ENCODE measurements around the gene FUZ. TPM values are rescaled to one million over a fixed set of nuclear protein-coding genes. Genes with fewer than 3 reads are reported as not detected.
A peak's percentile ranks its signal among the peaks of the same experiment; 100 is the strongest.

The FUZ gene
- total RNA-seq, 4 donors from 2014 or later: 20.1 to 40.1 (median 33.3) TPM

DNA sequence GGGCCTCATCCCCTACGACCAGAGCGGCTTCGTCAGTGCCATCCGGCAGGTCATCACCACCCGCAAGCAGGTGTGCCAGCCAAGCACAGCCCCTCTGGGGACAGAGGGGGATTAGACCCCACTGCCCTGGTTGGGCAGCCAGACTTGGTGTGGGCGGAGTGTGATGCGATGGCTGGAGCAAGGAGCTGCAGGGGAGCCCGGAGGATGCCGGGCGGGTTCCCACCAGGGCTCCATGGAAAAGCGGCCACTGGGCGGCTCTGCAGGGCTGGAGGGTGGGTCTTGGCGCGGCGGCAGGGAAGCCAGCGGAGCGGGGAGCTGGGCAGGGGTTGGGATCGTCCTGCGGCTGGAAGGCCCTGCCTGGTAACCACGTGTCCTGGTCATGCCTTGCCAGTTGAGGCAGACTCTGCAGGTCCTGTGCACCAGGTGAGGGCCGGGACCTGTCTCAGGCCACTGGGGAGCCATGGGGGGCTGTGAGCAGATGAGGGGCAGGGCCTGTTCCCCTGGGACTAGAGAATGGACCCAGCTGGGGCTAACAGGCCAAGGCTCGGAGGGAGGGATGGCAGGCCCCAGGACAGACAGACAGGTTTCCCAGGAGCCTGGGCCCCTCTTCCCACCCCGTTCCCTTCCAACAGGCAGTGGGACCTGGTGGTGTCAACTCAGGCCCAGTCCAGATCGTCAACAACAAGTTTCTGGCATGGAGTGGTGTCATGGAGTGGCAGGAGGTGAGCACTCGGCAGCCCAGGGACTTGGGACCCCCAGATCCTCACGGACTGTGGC, 44.2 kb upstream of the FUZ start:
- DNase-seq: no peak
- intact Hi-C loops (cut with DNase I): loop anchor here (5.0 kb wide), 1 partner anchor 50 kb away; no protein-coding TSS in a partner anchor
- H3K36me3 ChIP-seq: peaks cover 35 to 50% of the 10 kb centered on the region in 2 donors
- no peaks in the 10 kb centered on the region for H3K27me3 ChIP-seq
- 91 to 93% methylated on average over 19 to 20 of the region's 26 CpGs for WGBS, 2 donors
- no peaks in the 10 kb centered on the region for H3K9me3 ChIP-seq
- H3K4me3 ChIP-seq (replicated peaks in 1 of 3): no peak overlapping the region
- peaks cover 12 to 14% of the 10 kb centered on the region in 2 donors for H3K4me1 ChIP-seq
- no peak overlapping the region for H3K27ac ChIP-seq
- TF ChIP-seq, protein P1, sequence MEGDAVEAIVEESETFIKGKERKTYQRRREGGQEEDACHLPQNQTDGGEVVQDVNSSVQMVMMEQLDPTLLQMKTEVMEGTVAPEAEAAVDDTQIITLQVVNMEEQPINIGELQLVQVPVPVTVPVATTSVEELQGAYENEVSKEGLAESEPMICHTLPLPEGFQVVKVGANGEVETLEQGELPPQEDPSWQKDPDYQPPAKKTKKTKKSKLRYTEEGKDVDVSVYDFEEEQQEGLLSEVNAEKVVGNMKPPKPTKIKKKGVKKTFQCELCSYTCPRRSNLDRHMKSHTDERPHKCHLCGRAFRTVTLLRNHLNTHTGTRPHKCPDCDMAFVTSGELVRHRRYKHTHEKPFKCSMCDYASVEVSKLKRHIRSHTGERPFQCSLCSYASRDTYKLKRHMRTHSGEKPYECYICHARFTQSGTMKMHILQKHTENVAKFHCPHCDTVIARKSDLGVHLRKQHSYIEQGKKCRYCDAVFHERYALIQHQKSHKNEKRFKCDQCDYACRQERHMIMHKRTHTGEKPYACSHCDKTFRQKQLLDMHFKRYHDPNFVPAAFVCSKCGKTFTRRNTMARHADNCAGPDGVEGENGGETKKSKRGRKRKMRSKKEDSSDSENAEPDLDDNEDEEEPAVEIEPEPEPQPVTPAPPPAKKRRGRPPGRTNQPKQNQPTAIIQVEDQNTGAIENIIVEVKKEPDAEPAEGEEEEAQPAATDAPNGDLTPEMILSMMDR (IDR thresholded peaks at IDR 0.05): no peak
- no peak for TF ChIP-seq POLR2A (IDR thresholded peaks at IDR 0.05)

- WGBS, 2 donors: 94 to 100% methylated on average over 2 of the region's 18 CpGs
- TF ChIP-seq, protein P1 (IDR thresholded peaks at IDR 0.05): no peak
- no peak for TF ChIP-seq POLR2A (IDR thresholded peaks at IDR 0.05)
- Histone ChIP-seq H3K27ac (no peak overlapping the region), H3K36me3 (peaks cover 35 to 49% of the 10 kb centered on the region in 2 donors), H3K4me3 (replicated peaks in 1 of 3) (no peak overlapping the region), H3K4me1 (peaks cover 15 to 20% of the 10 kb centered on the region in 2 donors), H3K9me3 (no peaks in the 10 kb centered on the region), H3K27me3 (no peaks in the 10 kb centered on the region)
- no peak for DNase-seq
- intact Hi-C loops (cut with DNase I): loop anchor here (5.0 kb wide), 1 partner anchor 49 kb away; no protein-coding TSS in a partner anchor
These were observed 43.5 kb upstream of the FUZ start for GRCh38 chr19:49856574-49857021.

DNA sequence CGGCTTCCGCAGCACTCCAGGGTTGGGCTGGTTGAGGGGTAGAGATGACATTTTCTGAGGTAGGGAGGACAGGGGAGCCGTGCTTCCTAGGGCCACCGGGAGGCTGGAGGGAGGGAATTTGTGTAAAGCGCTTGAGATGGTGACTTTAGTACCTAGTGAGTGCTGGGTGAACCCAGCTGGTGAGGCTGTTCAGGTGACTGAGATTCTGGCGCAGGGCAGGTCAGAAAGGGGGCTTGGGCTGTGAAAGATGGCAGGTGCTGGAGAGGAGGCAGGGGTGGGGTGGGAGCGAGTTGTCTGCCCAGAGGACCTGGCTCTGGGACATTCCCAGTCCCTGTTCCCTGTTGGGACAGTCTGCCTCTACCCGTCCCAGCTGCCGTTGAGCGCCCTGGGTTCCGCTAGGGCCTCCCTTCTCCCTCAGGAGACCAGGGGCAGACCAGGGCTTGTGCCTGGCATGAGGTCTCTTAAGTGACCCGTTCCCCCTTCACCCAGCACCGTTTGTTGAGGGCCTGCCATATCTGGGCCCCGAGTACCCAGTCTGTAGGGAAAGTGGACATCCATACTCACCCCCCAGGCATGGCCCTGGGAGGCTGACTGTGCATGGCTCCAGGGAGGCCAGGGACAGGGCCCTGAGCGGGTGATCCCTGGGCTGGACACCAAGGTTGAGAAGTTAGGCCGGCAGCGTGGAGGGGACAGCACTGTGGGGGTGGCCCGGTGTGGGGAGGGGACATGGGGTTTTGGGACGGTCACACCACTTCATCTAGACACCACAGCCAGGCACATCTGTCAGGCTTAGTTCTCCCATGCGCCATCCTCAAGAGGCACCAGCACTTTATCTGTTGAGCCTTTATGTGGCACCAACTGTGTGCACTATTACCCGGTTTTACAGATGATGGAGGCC, 42.8 kb upstream of the FUZ start:
- H3K4me1 ChIP-seq: peaks cover 15 to 20% of the 10 kb centered on the region in 2 donors
- DNase-seq: no peak
- H3K4me3 ChIP-seq (replicated peaks in 1 of 3): no peak overlapping the region
- peaks cover 35 to 44% of the 10 kb centered on the region in 2 donors for H3K36me3 ChIP-seq
- TF ChIP-seq, protein P1 (IDR thresholded peaks at IDR 0.05): no peak
- TF ChIP-seq POLR2A (IDR thresholded peaks at IDR 0.05): no peak
- no peaks in the 10 kb centered on the region for H3K27me3 ChIP-seq
- peak overlapping the region in 1 of 3 donors; percentile 17 for H3K27ac ChIP-seq
- no peaks in the 10 kb centered on the region for H3K9me3 ChIP-seq
- 84 to 86% methylated on average over 18 to 21 of the region's 21 CpGs for WGBS, 2 donors
- intact Hi-C loops (cut with DNase I): loop anchor here (5.0 kb wide), 1 partner anchor 49 kb away; no protein-coding TSS in a partner anchor

DNA sequence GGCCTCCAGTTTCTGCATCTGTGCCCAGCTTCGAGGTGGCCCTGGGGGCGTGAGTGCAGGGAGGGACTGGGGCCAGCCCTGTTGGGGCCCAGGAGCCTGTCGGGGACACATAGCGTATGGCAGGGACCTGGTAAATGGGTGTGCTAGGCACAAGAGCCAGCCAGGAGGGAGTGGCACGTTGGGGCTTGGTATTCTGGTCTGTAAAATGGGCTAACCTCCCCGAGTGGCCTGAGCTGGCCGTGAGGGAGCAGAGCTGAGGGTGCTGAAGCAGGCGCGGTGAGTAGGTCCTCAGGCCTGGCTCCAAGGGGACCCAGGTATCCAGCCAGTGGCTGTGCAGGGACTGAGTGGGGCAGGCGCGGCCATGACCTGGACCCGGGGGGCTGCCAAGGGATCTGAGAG, 42.2 kb upstream of the FUZ start:
- DNase-seq: no peak
- Histone ChIP-seq H3K27me3 (no peaks in the 10 kb centered on the region), H3K27ac (peak overlapping the region in 1 of 3 donors; percentile 17), H3K4me3 (replicated peaks in 1 of 3) (no peak overlapping the region), H3K36me3 (peaks cover 35 to 40% of the 10 kb centered on the region in 2 donors), H3K9me3 (no peaks in the 10 kb centered on the region), H3K4me1 (peaks cover 15 to 20% of the 10 kb centered on the region in 2 donors)
- intact Hi-C loops (cut with DNase I): loop anchor here (5.0 kb wide), 1 partner anchor 48 kb away; no protein-coding TSS in a partner anchor
- WGBS, 2 donors: 86 to 88% methylated on average over 10 to 12 of the region's 12 CpGs
- no peak for TF ChIP-seq POLR2A (IDR thresholded peaks at IDR 0.05)

All from thyroid gland (tissue), 4 donors.